OCI-LY7 (cell line): ENCODE data around the gene PLAA. TPM values are rescaled to one million over a fixed set of nuclear protein-coding genes. Genes with fewer than 3 reads are reported as not detected.

Experiments used
- BruUV-seq: library from RNA; stranded (reverse); fragments of 400-500 nt; replicated peaks from 2 replicates; lab custom pipeline; 2021; lab: Mats Ljungman, UMichigan
- CTCF ChIA-PET: fragments of 300-600 bp; sonication (Branson Sonifier 250); formaldehyde crosslinking; loops from one replicate; lab custom pipeline; 2022; ENCODE audit warnings: antibody characterized with exemption; ENCODE audit not compliant: unreplicated experiment; lab: Charles Lee
- POLR2A ChIA-PET: fragments of 300-600 bp; sonication (Branson Sonifier 250); formaldehyde crosslinking; loops from one replicate; lab custom pipeline; 2022; ENCODE audit warnings: antibody characterized with exemption; lab: Charles Lee
- DNase-seq: peaks from one replicate; pipeline ENCODE4 v3.0.0-alpha.2; 2015; ENCODE audit warnings: low spot score
- H2AFZ ChIP-seq: fragments of 200-600 bp; sonication (generic), shearing (Covaris generic); 2 replicates; pipeline ENCODE4 v1.6.1; 2014; ENCODE audit warnings: mild to moderate bottlenecking, antibody characterized with exemption, low read length, moderate library complexity
- H3K27ac ChIP-seq: fragments of 200-600 bp; sonication (generic); 2 replicates; pipeline ENCODE4 v1.5.1; 2014; ENCODE audit warnings: mixed run types, low read depth, mild to moderate bottlenecking, moderate library complexity, low read length, inconsistent platforms; ENCODE audit not compliant: poor library complexity, severe bottlenecking
- H3K36me3 ChIP-seq: fragments of 200-600 bp; sonication (generic); 2 replicates; pipeline ENCODE4 v1.6.1; 2014; ENCODE audit warnings: mild to moderate bottlenecking, antibody characterized with exemption, low read length, moderate library complexity, mixed read lengths; ENCODE audit not compliant: insufficient read depth
- H3K4me1 ChIP-seq: fragments of 200-600 bp; sonication (generic); 2 replicates; pipeline ENCODE4 v1.5.1; 2014; ENCODE audit warnings: mild to moderate bottlenecking, low read length; ENCODE audit not compliant: insufficient read depth, poor library complexity, severe bottlenecking
- H3K4me2 ChIP-seq: fragments of 200-600 bp; sonication (generic); 2 replicates; pipeline ENCODE4 v1.6.1; 2014; ENCODE audit warnings: mild to moderate bottlenecking, low read length
- H3K4me3 ChIP-seq: fragments of 200-600 bp; sonication (generic); 2 replicates; pipeline ENCODE4 v1.5.1; 2014; ENCODE audit warnings: mild to moderate bottlenecking, low read depth, low read length; ENCODE audit not compliant: poor library complexity, severe bottlenecking
- H3K79me2 ChIP-seq: fragments of 200-600 bp; sonication (generic); 2 replicates; pipeline ENCODE4 v1.6.1; 2016; ENCODE audit warnings: low read depth, mild to moderate bottlenecking, low read length, moderate library complexity, mixed read lengths; ENCODE audit not compliant: insufficient read depth
- H3K9me2 ChIP-seq: fragments of 200-600 bp; sonication (generic); 2 replicates; pipeline ENCODE4 v1.6.1; 2016; ENCODE audit warnings: mild to moderate bottlenecking, low read length, mixed read lengths; ENCODE audit not compliant: insufficient read depth
- H3K9me3 ChIP-seq: fragments of 200-600 bp; sonication (generic); 2 replicates; pipeline ENCODE4 v1.6.1; 2014; ENCODE audit warnings: mild to moderate bottlenecking, mixed run types, low read length, mixed read lengths
- H4K20me1 ChIP-seq: fragments of 200-600 bp; sonication (generic); 2 replicates; pipeline ENCODE4 v1.6.1; 2014; ENCODE audit warnings: mild to moderate bottlenecking, antibody characterized with exemption, low read length, moderate library complexity, mixed read lengths; ENCODE audit not compliant: insufficient read depth
- CTCF ChIP-seq: fragments of 200-600 bp; sonication (generic); conservative IDR thresholded peaks from 2 replicates; pipeline ENCODE4 v1.5.1; 2014; ENCODE audit warnings: mild to moderate bottlenecking, antibody characterized with exemption, low read length, moderate library complexity, mixed read lengths
- EZH2phosphoT487 ChIP-seq: fragments of 200-600 bp; sonication (generic); IDR thresholded peaks from 2 replicates; pipeline ENCODE4 v1.6.1; 2018; ENCODE audit warnings: low read depth, borderline replicate concordance, mild to moderate bottlenecking, mixed run types, antibody characterized with exemption, low read length, moderate library complexity, mixed read lengths
- intact Hi-C: fragments of 100-400 bp; cut with micrococcal nuclease; formaldehyde crosslinking; loops from one replicate; pipeline ENCODE4 v1.10.0; 2022; ENCODE audit not compliant: unreplicated experiment
- total RNA-seq, 2 experiments: library from RNA; depleted of rRNA in 1 of 2; stranded (reverse); fragments of >200 nt in 1 of 2; shearing (Covaris generic) in 1 of 2; gene quantifications; 2 replicates each; pipeline ENCODE4 v1.2.3, GENCODE V29; 2014 to 2022

The PLAA gene
- total RNA-seq, 2 experiments from 2014 or later, result 18.1 to 31.8 TPM

- POLR2A ChIA-PET, result interaction anchor here (0.7 to 1.1 kb wide), 4 partner anchors 8 to 1715 kb away, joined by 3 to 7 read pairs (median 4); partner anchors contain the start of gene PLAA
- no peak overlapping the region for H3K27ac ChIP-seq
- intact Hi-C loops, result no loop called here
- H3K79me2 ChIP-seq, result no peaks in the 10 kb centered on the region
- no peaks in the 10 kb centered on the region for H4K20me1 ChIP-seq
- H3K9me2 ChIP-seq, result no peaks in the 10 kb centered on the region
- H3K4me2 ChIP-seq, result peak overlapping the region; percentile 66
- peak; percentile 7 for DNase-seq
- peak overlapping the region; percentile 91 for H2AFZ ChIP-seq
- BruUV-seq, result no TSS peak
- peak overlapping the region; percentile 68 for H3K4me3 ChIP-seq
- TF ChIP-seq EZH2phosphoT487 (no peak), CTCF (no peak)
- peaks cover 13% of the 10 kb centered on the region for H3K4me1 ChIP-seq
- no peaks in the 10 kb centered on the region for H3K9me3 ChIP-seq
- CTCF ChIA-PET, result no interaction called here
- H3K36me3 ChIP-seq, result no peaks in the 10 kb centered on the region
Measured at GRCh38 chr9:26955222-26955903, 8.3 kb upstream of the PLAA start.

- H3K9me2 ChIP-seq, result no peaks in the 10 kb centered on the region
- no peaks in the 10 kb centered on the region for H3K79me2 ChIP-seq
- H3K9me3 ChIP-seq, result no peaks in the 10 kb centered on the region
- H3K4me3 ChIP-seq, result no peak overlapping the region
- no peaks in the 10 kb centered on the region for H4K20me1 ChIP-seq
- no peak for DNase-seq
- no peaks in the 10 kb centered on the region for H3K36me3 ChIP-seq
- TF ChIP-seq CTCF (no peak), EZH2phosphoT487 (no peak)
- ChIA-PET POLR2A (interaction anchor here (0.5 kb wide), 1 partner anchor 149 kb away, joined by 3 read pairs; no protein-coding TSS in a partner anchor), CTCF (no interaction called here)
- peaks cover 13% of the 10 kb centered on the region for H3K4me1 ChIP-seq
- no TSS peak for BruUV-seq
- H2AFZ ChIP-seq, result peak overlapping the region; percentile 29; the same call in 1 of the 2 replicates
- no peak overlapping the region for H3K27ac ChIP-seq
- intact Hi-C loops, result no loop called here
- no peak overlapping the region for H3K4me2 ChIP-seq
Measured at GRCh38 chr9:26954050-26954508, 7.0 kb upstream of the PLAA start.

GRCh38 chr9:26951794-26952193, 4.8 kb upstream of the PLAA start:
- ChIA-PET POLR2A (no interaction called here), CTCF (no interaction called here)
- TF ChIP-seq EZH2phosphoT487 (no peak), CTCF (no peak)
- Histone ChIP-seq H3K79me2 (peaks cover 2% of the 10 kb centered on the region; the same call in 1 of the 2 replicates), H3K9me3 (no peaks in the 10 kb centered on the region), H3K4me1 (peaks cover 17% of the 10 kb centered on the region), H4K20me1 (no peaks in the 10 kb centered on the region), H2AFZ (no peak overlapping the region), H3K4me3 (no peak overlapping the region), H3K36me3 (no peaks in the 10 kb centered on the region), H3K9me2 (no peaks in the 10 kb centered on the region), H3K4me2 (no peak overlapping the region), H3K27ac (no peak overlapping the region)
- no peak for DNase-seq
- BruUV-seq, result no TSS peak
- intact Hi-C loops, result no loop called here
